HEK293T (cell line): ENCODE results near the gene ALDH8A1.

Experiments
- CTCF ChIA-PET: fragments of 350-600 bp; formaldehyde crosslinking; extraction: SDS; loops from one replicate; lab custom pipeline; 2021; ENCODE audit warnings: antibody characterized with exemption, inconsistent platforms; lab: Yijun Ruan, JAX
- POLR2A ChIA-PET: fragments of 350-600 bp; formaldehyde crosslinking; extraction: SDS; loops from one replicate; lab custom pipeline; 2020; ENCODE audit warnings: antibody characterized with exemption, inconsistent platforms; lab: Yijun Ruan, JAX
- DNase-seq: peaks from one replicate; pipeline ENCODE4 v3.0.0; 2012; ENCODE audit warnings: mixed read lengths; ENCODE audit errors: extremely low spot score
- ARNT ChIP-seq: fragments of 450-650 bp; IDR thresholded peaks from 2 replicates; pipeline ENCODE4 v1.6.1; 2017; ENCODE audit warnings: mild to moderate bottlenecking
- BHLHE40 ChIP-seq: fragments of 450-650 bp; IDR thresholded peaks from 2 replicates; pipeline ENCODE4 v1.6.1; 2016; ENCODE audit warnings: mild to moderate bottlenecking, moderate library complexity, borderline replicate concordance
- CTBP1 ChIP-seq: fragments of 450-650 bp; IDR thresholded peaks from 2 replicates; pipeline ENCODE4 v1.6.1; 2016; ENCODE audit warnings: borderline replicate concordance
- ELF4 ChIP-seq: fragments of 450-650 bp; IDR thresholded peaks from 2 replicates; pipeline ENCODE4 v1.6.1; 2017; ENCODE audit warnings: antibody characterized with exemption
- FOXA1 ChIP-seq: fragments of 450-650 bp; IDR thresholded peaks from 2 replicates; pipeline ENCODE4 v1.6.1; 2016; ENCODE audit warnings: mild to moderate bottlenecking
- FOXK2 ChIP-seq: fragments of 450-650 bp; IDR thresholded peaks from 2 replicates; pipeline ENCODE4 v1.6.1; 2016; ENCODE audit warnings: mild to moderate bottlenecking
- FOXM1 ChIP-seq: fragments of 450-650 bp; IDR thresholded peaks from 2 replicates; pipeline ENCODE4 v1.6.1; 2017; ENCODE audit warnings: mild to moderate bottlenecking, borderline replicate concordance
- HDGF ChIP-seq: fragments of 450-650 bp; IDR thresholded peaks from 2 replicates; pipeline ENCODE4 v1.6.1; 2017; ENCODE audit warnings: antibody characterized with exemption, borderline replicate concordance
- L3MBTL2 ChIP-seq: fragments of 450-650 bp; conservative IDR thresholded peaks from 2 replicates; pipeline ENCODE4 v1.6.1; 2016; ENCODE audit warnings: mild to moderate bottlenecking
- LEF1 ChIP-seq: fragments of 450-650 bp; IDR thresholded peaks from 2 replicates; pipeline ENCODE4 v1.6.1; 2017; ENCODE audit warnings: mild to moderate bottlenecking, borderline replicate concordance
- NFRKB ChIP-seq: fragments of 450-650 bp; IDR thresholded peaks from 2 replicates; pipeline ENCODE4 v1.6.1; 2016; ENCODE audit warnings: mild to moderate bottlenecking, moderate library complexity
- SP1 ChIP-seq: fragments of 450-650 bp; IDR thresholded peaks from 2 replicates; pipeline ENCODE4 v1.6.1; 2017
- SUZ12 ChIP-seq: fragments of 450-650 bp; IDR thresholded peaks from 2 replicates; pipeline ENCODE4 v1.6.1; 2016; ENCODE audit warnings: mild to moderate bottlenecking
- TARDBP ChIP-seq: fragments of 450-650 bp; IDR thresholded peaks from 2 replicates; pipeline ENCODE4 v1.6.1; 2016
- ZNF384 ChIP-seq: fragments of 450-650 bp; IDR thresholded peaks from 2 replicates; pipeline ENCODE4 v1.6.1; 2016
- TF ChIP-seq, protein P1 (sequence below): fragments of 450-650 bp; IDR thresholded peaks from 2 replicates; pipeline ENCODE4 v1.6.1; 2016

The ALDH8A1 gene

DNA sequence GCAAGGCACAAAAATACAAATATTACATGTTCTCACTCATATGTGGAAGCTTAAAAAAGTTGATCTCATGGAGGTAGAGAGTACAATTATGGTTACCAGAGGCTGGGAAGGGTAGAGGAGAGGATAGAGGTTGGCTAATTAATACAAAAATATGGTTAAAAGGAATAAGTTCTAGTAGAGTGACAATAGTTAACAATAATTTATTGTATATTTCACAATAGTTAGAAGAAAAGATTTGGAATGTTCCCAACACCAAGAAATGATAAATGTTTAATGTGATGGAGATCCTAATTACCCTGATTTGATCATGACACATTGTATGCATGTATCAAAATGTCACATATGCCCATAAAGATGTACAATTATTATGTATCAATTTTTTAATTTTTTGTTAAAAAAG is 1.8 kb downstream of the ALDH8A1 start:
- CTCF ChIA-PET, result no interaction called here
- DNase-seq, result no peak
- POLR2A ChIA-PET, result no interaction called here
- TF ChIP-seq SP1 (no peak), TARDBP (no peak), L3MBTL2 (no peak), LEF1 (no peak), NFRKB (no peak), FOXK2 (no peak), ARNT (no peak)

DNA sequence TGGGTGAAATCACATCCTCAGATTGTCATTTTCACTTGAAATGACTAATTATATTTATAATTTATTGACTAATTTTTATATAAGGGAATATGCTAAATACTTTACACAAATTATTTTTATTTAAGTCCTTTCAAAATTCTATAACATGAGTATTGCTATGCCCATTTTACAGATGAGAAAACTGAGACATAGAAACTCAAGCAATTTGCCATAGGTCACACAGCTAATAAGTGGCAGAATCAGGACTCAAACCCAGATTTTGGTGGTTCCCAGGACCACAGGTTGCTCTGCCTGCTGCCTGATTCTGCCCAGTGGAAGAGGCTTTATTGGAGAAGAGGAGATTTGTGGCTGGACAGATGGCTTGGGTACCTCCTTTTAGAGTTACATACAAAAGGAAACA is 4.9 kb downstream of the ALDH8A1 start:
- CTCF ChIA-PET, result no interaction called here
- no peak for DNase-seq
- no peak for TF ChIP-seq LEF1
- TF ChIP-seq, protein P1, sequence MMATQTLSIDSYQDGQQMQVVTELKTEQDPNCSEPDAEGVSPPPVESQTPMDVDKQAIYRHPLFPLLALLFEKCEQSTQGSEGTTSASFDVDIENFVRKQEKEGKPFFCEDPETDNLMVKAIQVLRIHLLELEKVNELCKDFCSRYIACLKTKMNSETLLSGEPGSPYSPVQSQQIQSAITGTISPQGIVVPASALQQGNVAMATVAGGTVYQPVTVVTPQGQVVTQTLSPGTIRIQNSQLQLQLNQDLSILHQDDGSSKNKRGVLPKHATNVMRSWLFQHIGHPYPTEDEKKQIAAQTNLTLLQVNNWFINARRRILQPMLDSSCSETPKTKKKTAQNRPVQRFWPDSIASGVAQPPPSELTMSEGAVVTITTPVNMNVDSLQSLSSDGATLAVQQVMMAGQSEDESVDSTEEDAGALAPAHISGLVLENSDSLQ, result no peak
- no peak for TF ChIP-seq CTBP1
- TF ChIP-seq FOXK2, result no peak
- TF ChIP-seq SP1, result no peak
- TF ChIP-seq NFRKB, result no peak
- no peak for TF ChIP-seq ZNF384
- POLR2A ChIA-PET, result no interaction called here

DNA sequence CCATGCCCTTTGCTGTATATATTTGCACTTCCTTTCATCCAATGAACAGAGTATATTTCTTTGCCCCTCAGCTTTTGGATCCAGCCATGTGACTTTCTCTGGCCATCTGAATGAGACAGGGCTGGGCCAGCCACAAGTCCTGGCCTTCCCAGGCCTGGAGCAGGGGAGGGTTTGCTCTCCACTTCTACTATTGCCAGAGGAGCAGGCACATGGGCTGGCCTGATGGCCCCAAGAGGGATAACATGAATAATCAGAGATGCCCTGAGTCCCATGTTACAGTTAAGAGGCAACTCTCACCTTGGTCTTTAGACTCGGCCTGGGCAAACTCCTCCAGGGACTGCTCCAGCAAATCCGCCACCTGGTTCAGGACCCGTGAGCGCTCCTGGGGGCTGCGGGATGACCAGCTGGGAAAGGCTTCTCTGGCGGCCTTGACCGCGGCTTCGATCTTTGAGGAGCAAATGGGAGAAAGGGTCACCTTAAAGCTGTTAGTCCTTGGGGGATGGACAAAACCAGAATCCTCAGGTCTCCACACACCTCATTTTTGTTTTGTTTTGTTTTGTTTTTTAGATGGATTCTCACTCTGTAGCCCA is 6.3 kb downstream of the ALDH8A1 start:
- ChIA-PET CTCF (interaction anchor here (0.7 to 1.1 kb wide), 2 partner anchors 774 to 787 kb away, joined by 3 read pairs; no protein-coding TSS in a partner anchor), POLR2A (no interaction called here)
- DNase-seq, result no peak
- TF ChIP-seq, protein P1, result no peak
- TF ChIP-seq CTBP1, result no peak

DNA sequence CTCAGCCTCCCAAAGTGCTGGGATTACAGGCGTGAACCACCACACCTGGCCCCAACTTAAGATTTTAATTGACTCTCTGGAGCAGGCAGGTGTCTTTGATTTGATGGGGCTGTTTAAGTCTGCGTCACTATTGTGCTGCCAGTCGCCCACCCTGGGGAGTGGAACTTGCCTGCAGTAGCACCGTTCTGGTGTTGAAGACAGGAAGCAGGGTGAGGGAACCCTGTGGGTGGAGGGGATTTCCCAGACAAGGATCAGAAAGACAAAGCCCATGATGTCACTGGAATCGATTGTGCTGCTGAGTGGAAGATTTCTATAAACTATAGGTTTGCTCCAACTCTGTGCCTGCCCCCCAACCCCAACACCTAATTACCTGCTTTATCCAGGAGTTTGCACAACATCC is 11.0 kb downstream of the ALDH8A1 start:
- DNase-seq, result no peak
- ChIA-PET POLR2A (no interaction called here), CTCF (interaction anchor here (1.1 kb wide), 1 partner anchor 56 kb away, joined by 3 read pairs; no protein-coding TSS in a partner anchor)

DNA sequence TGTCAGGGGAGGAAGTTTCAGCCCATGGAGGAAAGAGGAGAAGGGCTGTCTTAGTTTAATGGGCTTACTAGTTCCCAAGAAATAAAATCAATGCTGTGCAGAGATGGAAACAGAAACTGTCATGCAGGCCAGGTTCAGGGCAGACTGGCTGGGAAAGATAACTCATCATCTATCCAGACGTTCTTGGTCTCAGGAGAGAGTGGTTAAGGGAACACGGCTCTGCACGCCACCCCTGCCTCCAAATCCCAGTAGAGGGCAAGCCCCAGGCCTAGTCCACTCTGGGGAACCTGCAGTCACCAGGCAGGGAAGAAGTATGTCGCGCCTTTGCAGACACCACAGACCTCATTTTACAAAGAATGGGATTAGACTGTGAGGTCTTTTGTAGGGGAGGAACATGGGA is 12.5 kb downstream of the ALDH8A1 start:
- no peak for DNase-seq
- CTCF ChIA-PET, result no interaction called here

More for the DNA sequence above, 11.0 kb downstream of the ALDH8A1 start:
- TF ChIP-seq SUZ12, result no peak
- TF ChIP-seq ARNT, result no peak
- TF ChIP-seq TARDBP, result no peak
- no peak for TF ChIP-seq SP1
- TF ChIP-seq L3MBTL2, result no peak
- no peak for TF ChIP-seq ELF4

DNA sequence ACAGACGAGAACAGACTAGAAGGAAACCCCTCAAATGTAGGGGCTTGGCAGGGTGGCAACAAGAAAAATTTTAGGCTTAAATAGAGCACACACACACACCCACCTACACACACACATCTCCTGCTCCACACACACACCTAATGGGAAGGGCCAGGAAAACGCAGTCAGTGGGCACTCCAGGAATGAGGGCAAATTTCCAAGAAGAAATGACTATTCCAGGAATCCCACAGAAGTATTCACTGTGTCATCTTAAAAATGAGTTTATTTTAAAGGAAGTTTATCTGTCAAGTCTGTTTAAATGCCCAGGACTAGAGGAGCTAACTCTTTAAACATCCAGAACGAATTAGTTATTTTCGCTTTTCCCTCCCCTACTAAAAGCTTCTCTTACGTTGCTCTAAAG is 13.0 kb downstream of the ALDH8A1 start:
- ChIA-PET CTCF (no interaction called here), POLR2A (no interaction called here)
- no peak for DNase-seq
- TF ChIP-seq BHLHE40, result no peak
- no peak for TF ChIP-seq FOXK2
- TF ChIP-seq L3MBTL2, result no peak
- no peak for TF ChIP-seq HDGF
- no peak for TF ChIP-seq SP1
- TF ChIP-seq ARNT, result no peak
- TF ChIP-seq CTBP1, result no peak
- TF ChIP-seq TARDBP, result no peak
- no peak for TF ChIP-seq FOXM1
- no peak for TF ChIP-seq SUZ12
- TF ChIP-seq ZNF384, result no peak
- TF ChIP-seq, protein P1, result no peak
- TF ChIP-seq ELF4, result no peak
- TF ChIP-seq NFRKB, result no peak
- no peak for TF ChIP-seq FOXA1

More for the DNA sequence above, 12.5 kb downstream of the ALDH8A1 start:
- POLR2A ChIA-PET, result no interaction called here
- TF ChIP-seq HDGF (no peak), SP1 (no peak), L3MBTL2 (no peak), BHLHE40 (no peak), ARNT (no peak), FOXK2 (no peak), LEF1 (no peak), SUZ12 (no peak), ELF4 (no peak), ZNF384 (no peak), NFRKB (no peak)
- TF ChIP-seq, protein P1, result no peak

DNA sequence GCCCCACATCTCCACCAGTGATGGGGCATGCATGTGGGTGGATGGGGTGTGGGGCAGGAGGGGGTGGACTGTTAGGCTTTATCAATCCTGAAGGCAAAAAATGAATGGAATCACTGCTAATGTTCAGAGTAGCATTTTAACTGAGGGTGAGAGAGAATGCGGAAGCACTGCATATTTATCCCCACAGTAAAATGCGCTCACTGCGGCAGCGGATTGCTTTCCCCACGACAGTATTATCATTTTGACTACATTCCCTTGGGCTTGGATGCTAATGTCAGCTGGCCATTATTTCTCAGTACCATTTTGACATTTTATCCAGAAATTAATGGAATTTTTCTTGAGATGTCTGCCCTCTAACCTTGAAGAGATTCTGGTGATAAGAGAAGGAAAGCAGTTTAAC is 13.4 kb downstream of the ALDH8A1 start:
- no peak for TF ChIP-seq FOXA1
- no peak for TF ChIP-seq NFRKB
- TF ChIP-seq L3MBTL2, result no peak
- TF ChIP-seq TARDBP, result no peak
- no peak for TF ChIP-seq ARNT
- TF ChIP-seq, protein P1, result no peak
- TF ChIP-seq ELF4, result no peak
- TF ChIP-seq FOXM1, result no peak
- no peak for TF ChIP-seq BHLHE40
- no peak for DNase-seq
- ChIA-PET POLR2A (no interaction called here), CTCF (no interaction called here)
